Measurements from ENCODE around the gene MAEL. TPM values are rescaled to one million over a fixed set of nuclear protein-coding genes. Genes with fewer than 3 reads are reported as not detected.

MAEL gene
- total and polyA plus RNA-seq, 9 donors = 0.20 to 0.46 (median 0.34) TPM; not detected in 6

- no peaks in the 10 kb centered on the region for H3K36me3 ChIP-seq
- H3K4me1 ChIP-seq (ENCODE audit: insufficient read depth) = no peaks in the 10 kb centered on the region
- H3K27me3 ChIP-seq = no peaks in the 10 kb centered on the region
- 77 to 83% (median 81%) methylated on average over 14 of the region's 14 CpGs for WGBS, 3 donors
- intact Hi-C loops (cut with DNase I) = loop anchor here in 1 of 4 donors (10.0 kb wide), 1 partner anchor 1120 kb away; no protein-coding TSS in a partner anchor
- no peak overlapping the region for H3K27ac ChIP-seq
- no peak overlapping the region for H3K4me3 ChIP-seq
- no peak for DNase-seq
- no peaks in the 10 kb centered on the region for H3K9me3 ChIP-seq
- TF ChIP-seq POLR2A (IDR thresholded peaks at IDR 0.05) (no peak), CTCF (IDR thresholded peaks at IDR 0.05) (no peak), EP300 (IDR thresholded peaks at IDR 0.05) (no peak)
Measured at GRCh38 chr1:167054946-167055630, 66.0 kb downstream of the MAEL start.

GRCh38 chr1:167056529-167057231 lies 67.6 kb downstream of the MAEL start:
- Histone ChIP-seq H3K27me3 (no peaks in the 10 kb centered on the region), H3K27ac (no peak overlapping the region), H3K36me3 (no peaks in the 10 kb centered on the region), H3K9me3 (no peaks in the 10 kb centered on the region), H3K4me3 (no peak overlapping the region), H3K4me1 (ENCODE audit: insufficient read depth) (no peaks in the 10 kb centered on the region)
- DNase-seq = no peak
- TF ChIP-seq POLR2A (IDR thresholded peaks at IDR 0.05) (no peak), EP300 (IDR thresholded peaks at IDR 0.05) (no peak), CTCF (IDR thresholded peaks at IDR 0.05) (no peak)
- intact Hi-C loops (cut with DNase I) = loop anchor here in 1 of 4 donors (10.0 kb wide), 1 partner anchor 1122 kb away; no protein-coding TSS in a partner anchor
- WGBS, 3 donors = 42 to 44% (median 42%) methylated on average over 10 of the region's 10 CpGs

GRCh38 chr1:167057241-167057688 lies 68.2 kb downstream of the MAEL start:
- no peaks in the 10 kb centered on the region for H3K36me3 ChIP-seq
- no peaks in the 10 kb centered on the region for H3K9me3 ChIP-seq
- H3K27ac ChIP-seq = no peak overlapping the region
- no peak overlapping the region for H3K4me3 ChIP-seq
- WGBS, 3 donors = 37 to 43% (median 37%) methylated on average over 6 of the region's 6 CpGs
- no peaks in the 10 kb centered on the region for H3K27me3 ChIP-seq
- intact Hi-C loops (cut with DNase I) = loop anchor here in 1 of 4 donors (10.0 kb wide), 1 partner anchor 1122 kb away; no protein-coding TSS in a partner anchor
- TF ChIP-seq EP300 (IDR thresholded peaks at IDR 0.05) (no peak), CTCF (IDR thresholded peaks at IDR 0.05) (no peak), POLR2A (IDR thresholded peaks at IDR 0.05) (no peak)
- no peaks in the 10 kb centered on the region for H3K4me1 ChIP-seq (ENCODE audit: insufficient read depth)
- DNase-seq = no peak

- 9 to 11% (median 9%) methylated on average over 17 of the region's 17 CpGs for WGBS, 3 donors
- TF ChIP-seq CTCF (IDR thresholded peaks at IDR 0.05) (peak; percentile 52 to 67 (median 55)), POLR2A (IDR thresholded peaks at IDR 0.05) (no peak), EP300 (IDR thresholded peaks at IDR 0.05) (no peak)
- Histone ChIP-seq H3K27ac (no peak overlapping the region), H3K4me1 (ENCODE audit: insufficient read depth) (no peaks in the 10 kb centered on the region), H3K27me3 (no peaks in the 10 kb centered on the region), H3K9me3 (no peaks in the 10 kb centered on the region), H3K36me3 (no peaks in the 10 kb centered on the region), H3K4me3 (no peak overlapping the region)
- intact Hi-C loops (cut with DNase I) = loop anchor here in 1 of 4 donors (10.0 kb wide), 1 partner anchor 1124 kb away; no protein-coding TSS in a partner anchor
- peak; percentile 38 to 78 (median 66) for DNase-seq
Measured at GRCh38 chr1:167059045-167059808, 70.1 kb downstream of the MAEL start.
